Measurements from ENCODE around the gene MMP8.
"Not testable (repeated sequence)": the region's sequence is repeated elsewhere in the genome, so short reads cannot be mapped to it uniquely, and the experiment has no call there.

Gene MMP8

GRCh38 chr11:102749101-102749722, 24.5 kb upstream of the MMP8 start:
- no peak overlapping the region for H2AFZ ChIP-seq (ENCODE audit: low read length)
- H3K9ac ChIP-seq (ENCODE audit: low read length): no peak overlapping the region
- H3K9me2 ChIP-seq (ENCODE audit: low read depth, low read length): no peaks in the 10 kb centered on the region
- H3F3A ChIP-seq (ENCODE audit: insufficient read depth, low read length): no peaks in the 10 kb centered on the region
- no peak overlapping the region for H3K4me2 ChIP-seq (ENCODE audit: low read length)
- H3K4me1 ChIP-seq (ENCODE audit: insufficient read depth, low read length, severe bottlenecking): no peaks in the 10 kb centered on the region
- H3K36me3 ChIP-seq (ENCODE audit: insufficient read depth, low read length): no peaks in the 10 kb centered on the region
- H3K9me3 ChIP-seq (ENCODE audit: low read length): no peaks in the 10 kb centered on the region
- H3K27ac ChIP-seq (ENCODE audit: low read depth, low read length, poor library complexity, severe bottlenecking): no peak overlapping the region
- H3K79me2 ChIP-seq (ENCODE audit: insufficient read depth, low read length): no peaks in the 10 kb centered on the region
- H3K27me3 ChIP-seq (ENCODE audit: insufficient read depth, low read length): no peaks in the 10 kb centered on the region
- TF ChIP-seq, protein P1, sequence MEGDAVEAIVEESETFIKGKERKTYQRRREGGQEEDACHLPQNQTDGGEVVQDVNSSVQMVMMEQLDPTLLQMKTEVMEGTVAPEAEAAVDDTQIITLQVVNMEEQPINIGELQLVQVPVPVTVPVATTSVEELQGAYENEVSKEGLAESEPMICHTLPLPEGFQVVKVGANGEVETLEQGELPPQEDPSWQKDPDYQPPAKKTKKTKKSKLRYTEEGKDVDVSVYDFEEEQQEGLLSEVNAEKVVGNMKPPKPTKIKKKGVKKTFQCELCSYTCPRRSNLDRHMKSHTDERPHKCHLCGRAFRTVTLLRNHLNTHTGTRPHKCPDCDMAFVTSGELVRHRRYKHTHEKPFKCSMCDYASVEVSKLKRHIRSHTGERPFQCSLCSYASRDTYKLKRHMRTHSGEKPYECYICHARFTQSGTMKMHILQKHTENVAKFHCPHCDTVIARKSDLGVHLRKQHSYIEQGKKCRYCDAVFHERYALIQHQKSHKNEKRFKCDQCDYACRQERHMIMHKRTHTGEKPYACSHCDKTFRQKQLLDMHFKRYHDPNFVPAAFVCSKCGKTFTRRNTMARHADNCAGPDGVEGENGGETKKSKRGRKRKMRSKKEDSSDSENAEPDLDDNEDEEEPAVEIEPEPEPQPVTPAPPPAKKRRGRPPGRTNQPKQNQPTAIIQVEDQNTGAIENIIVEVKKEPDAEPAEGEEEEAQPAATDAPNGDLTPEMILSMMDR (IDR thresholded peaks at IDR 0.05; ENCODE audit: low read length): no peak
- TF ChIP-seq EZH2 (IDR thresholded peaks at IDR 0.05; ENCODE audit: borderline replicate concordance, low read length): no peak
- no peaks in the 10 kb centered on the region for H4K20me1 ChIP-seq (ENCODE audit: insufficient read depth, low read length)
- H3K4me3 ChIP-seq (ENCODE audit: low read depth, low read length, poor library complexity, severe bottlenecking): no peak overlapping the region

DNA sequence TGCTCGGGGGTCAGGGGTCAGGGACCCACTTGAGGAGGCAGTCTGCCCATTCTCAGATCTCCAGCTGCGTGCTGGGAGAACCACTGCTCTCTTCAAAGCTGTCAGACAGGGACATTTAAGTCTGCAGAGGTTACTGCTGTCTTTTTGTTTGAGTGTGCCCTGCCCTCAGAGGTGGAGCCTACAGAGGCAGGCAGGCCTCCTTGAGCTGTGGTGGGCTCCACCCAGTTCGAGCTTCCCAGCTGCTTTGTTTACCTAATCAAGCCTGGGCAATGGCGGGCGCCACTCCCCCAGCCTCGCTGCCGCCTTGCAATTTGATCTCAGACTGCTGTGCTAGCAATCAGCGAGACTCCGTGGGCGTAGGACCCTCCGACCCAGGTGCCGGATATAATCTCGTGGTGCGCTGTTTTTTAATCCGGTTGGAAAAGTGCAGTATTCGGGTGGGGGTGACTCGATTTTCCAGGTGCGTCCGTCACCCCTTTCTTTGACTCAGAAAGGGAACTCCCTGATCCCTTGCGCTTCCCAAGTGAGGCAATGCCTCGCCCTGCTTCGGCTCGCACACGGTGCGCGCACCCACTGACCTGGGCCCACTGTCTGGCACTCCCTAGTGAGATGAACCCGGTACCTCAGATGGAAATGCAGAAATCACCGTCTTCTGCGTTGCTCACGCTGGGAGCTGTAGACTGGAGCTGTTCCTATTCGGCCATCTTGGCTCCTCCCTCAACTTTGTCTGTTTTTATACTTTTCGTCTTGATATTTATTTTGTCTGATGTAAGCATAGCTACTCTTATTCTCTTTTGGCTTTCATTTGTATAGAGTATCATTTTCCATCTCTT, 22.2 kb upstream of the MMP8 start:
- not testable (repeated sequence) for H3K79me2 ChIP-seq (ENCODE audit: insufficient read depth, low read length); H3K9me2 ChIP-seq (ENCODE audit: low read depth, low read length); H3F3A ChIP-seq (ENCODE audit: insufficient read depth, low read length); H3K4me1 ChIP-seq (ENCODE audit: insufficient read depth, low read length, severe bottlenecking); H3K27me3 ChIP-seq (ENCODE audit: insufficient read depth, low read length); H3K9ac ChIP-seq (ENCODE audit: low read length); H3K4me3 ChIP-seq (ENCODE audit: low read depth, low read length, poor library complexity, severe bottlenecking); H3K4me2 ChIP-seq (ENCODE audit: low read length); H4K20me1 ChIP-seq (ENCODE audit: insufficient read depth, low read length); H2AFZ ChIP-seq (ENCODE audit: low read length); H3K27ac ChIP-seq (ENCODE audit: low read depth, low read length, poor library complexity, severe bottlenecking); H3K36me3 ChIP-seq (ENCODE audit: insufficient read depth, low read length); H3K9me3 ChIP-seq (ENCODE audit: low read length)

DNA sequence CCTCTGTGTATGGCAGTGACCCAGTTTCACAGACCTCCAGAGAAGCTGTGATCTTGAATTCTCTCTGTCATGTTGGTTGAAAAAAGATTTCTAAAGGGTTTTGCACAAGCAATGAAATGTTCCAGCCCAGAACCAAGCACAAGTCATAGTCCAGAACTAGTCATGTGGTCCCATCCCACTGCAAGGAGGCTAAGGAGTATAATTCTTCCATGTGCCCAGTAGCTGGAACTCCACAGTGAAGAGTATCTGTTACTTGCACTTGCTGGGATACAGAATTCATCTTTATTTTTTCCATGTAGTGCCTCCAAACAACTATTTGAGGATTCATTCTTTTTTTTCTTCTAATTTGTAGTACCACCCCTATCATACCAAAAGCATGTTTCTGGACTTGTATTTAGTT, 9.9 kb upstream of the MMP8 start:
- no peaks in the 10 kb centered on the region for H3K9me2 ChIP-seq (ENCODE audit: low read depth, low read length)
- H3K4me2 ChIP-seq (ENCODE audit: low read length): no peak overlapping the region
- H3K79me2 ChIP-seq (ENCODE audit: insufficient read depth, low read length): no peaks in the 10 kb centered on the region
- H3K4me1 ChIP-seq (ENCODE audit: insufficient read depth, low read length, severe bottlenecking): no peaks in the 10 kb centered on the region
- H4K20me1 ChIP-seq (ENCODE audit: insufficient read depth, low read length): no peaks in the 10 kb centered on the region
- no peaks in the 10 kb centered on the region for H3K27me3 ChIP-seq (ENCODE audit: insufficient read depth, low read length)
- H3K27ac ChIP-seq (ENCODE audit: low read depth, low read length, poor library complexity, severe bottlenecking): no peak overlapping the region
- no peaks in the 10 kb centered on the region for H3K9me3 ChIP-seq (ENCODE audit: low read length)
- TF ChIP-seq, protein P1 (IDR thresholded peaks at IDR 0.05; ENCODE audit: low read length): no peak
- no peak for TF ChIP-seq EZH2 (IDR thresholded peaks at IDR 0.05; ENCODE audit: borderline replicate concordance, low read length)
- no peak overlapping the region for H3K4me3 ChIP-seq (ENCODE audit: low read depth, low read length, poor library complexity, severe bottlenecking)
- no peaks in the 10 kb centered on the region for H3F3A ChIP-seq (ENCODE audit: insufficient read depth, low read length)
- H3K36me3 ChIP-seq (ENCODE audit: insufficient read depth, low read length): no peaks in the 10 kb centered on the region
- H3K9ac ChIP-seq (ENCODE audit: low read length): no peak overlapping the region
- H2AFZ ChIP-seq (ENCODE audit: low read length): no peak overlapping the region
